Lower leg skin (tissue), 4 donors: ENCODE data around the gene CCDC91. TPM values are rescaled to one million over a fixed set of nuclear protein-coding genes. Genes with fewer than 3 reads are reported as not detected.

Experiments used
- DNase-seq, 2 donors: peaks; one replicate each; pipeline ENCODE4 v3.0.0-alpha.2; 2019; ENCODE audit warnings: low spot score in 2 of 2
- H3K4me3 ChIP-seq: fragments of 200-600 bp; sonication (generic); 2 replicates; pipeline ENCODE4 v1.5.1; 2017; ENCODE audit warnings: mild to moderate bottlenecking, low read depth; ENCODE audit not compliant: poor library complexity, severe bottlenecking
- CTCF ChIP-seq, 3 donors: fragments of 450-650 bp; IDR thresholded peaks; one replicate each; pipeline ENCODE4 v1.5.1; 2016; ENCODE audit warnings: antibody characterized with exemption in 3 of 3, mild to moderate bottlenecking in 3 of 3, moderate library complexity in 2 of 3
- POLR2A ChIP-seq, 2 donors: fragments of 450-650 bp; IDR thresholded peaks; one replicate each; pipeline ENCODE4 v1.6.1; 2016 to 2017; ENCODE audit warnings: antibody characterized with exemption in 2 of 2, mild to moderate bottlenecking in 1 of 2, moderate library complexity in 1 of 2
- WGBS, 2 donors: methylation state at CpG; one replicate each; pipeline ENCODE4 v1.1.5; 2018; 5-methylcytosine and 5-hydroxymethylcytosine counted together
- intact Hi-C: fragments of 100-400 bp; cut with DNase I; formaldehyde crosslinking; loops from one replicate; pipeline ENCODE4 v1.15.0; 2023; ENCODE audit warnings: low total_unique reads
- total RNA-seq, 4 donors: library from RNA; depleted of rRNA; stranded (reverse); fragments of >200 nt; gene quantifications; one replicate each; pipeline ENCODE4 v1.1.0, GENCODE V29; 2016

CCDC91 gene
- total RNA-seq, 4 donors from 2014 or later = 13.8 to 31.0 (median 23.3) TPM

GRCh38 chr12:28569698-28570411 lies 379.6 kb downstream of the CCDC91 start:
- whole genome bisulfite sequencing, 2 donors = 35 to 42% methylated on average over 3 of the region's 3 CpGs
- H3K4me3 ChIP-seq = no peak overlapping the region
- intact Hi-C loops = no loop called here
- DNase-seq = peak in 1 of 2 donors; percentile 43
- TF ChIP-seq CTCF (IDR thresholded peaks at IDR 0.05) = no peak
- TF ChIP-seq POLR2A (IDR thresholded peaks at IDR 0.05) = no peak

- H3K4me3 ChIP-seq = no peak overlapping the region
- intact Hi-C loops = no loop called here
- TF ChIP-seq POLR2A (IDR thresholded peaks at IDR 0.05) (no peak), CTCF (IDR thresholded peaks at IDR 0.05) (no peak)
- DNase-seq = no peak
- 93 to 95% methylated on average over 3 of the region's 3 CpGs for WGBS, 2 donors
Observed at GRCh38 chr12:28570811-28571210, 380.6 kb downstream of the CCDC91 start.

- TF ChIP-seq CTCF (IDR thresholded peaks at IDR 0.05) (no peak), POLR2A (IDR thresholded peaks at IDR 0.05) (no peak)
- intact Hi-C loops = no loop called here
- H3K4me3 ChIP-seq = no peak overlapping the region
- 93% methylated on average over 5 of the region's 5 CpGs for WGBS, 2 donors
- no peak for DNase-seq
Observed at GRCh38 chr12:28574746-28575592, 384.7 kb downstream of the CCDC91 start.

GRCh38 chr12:28575593-28576205 lies 385.4 kb downstream of the CCDC91 start:
- intact Hi-C loops = no loop called here
- TF ChIP-seq POLR2A (IDR thresholded peaks at IDR 0.05) (no peak), CTCF (IDR thresholded peaks at IDR 0.05) (no peak)
- 69 to 87% methylated on average over 3 of the region's 3 CpGs for WGBS, 2 donors
- no peak overlapping the region for H3K4me3 ChIP-seq
- DNase-seq = no peak

- DNase-seq = peak in 1 of 2 donors; percentile 73
- 60 to 69% methylated on average over 3 of the region's 3 CpGs for WGBS, 2 donors
- no peak for TF ChIP-seq POLR2A (IDR thresholded peaks at IDR 0.05)
- intact Hi-C loops = no loop called here
- H3K4me3 ChIP-seq = no peak overlapping the region
Observed at GRCh38 chr12:28578361-28578760, 388.1 kb downstream of the CCDC91 start.

GRCh38 chr12:28578833-28579252 lies 388.6 kb downstream of the CCDC91 start:
- no peak for DNase-seq
- H3K4me3 ChIP-seq = no peak overlapping the region
- intact Hi-C loops = no loop called here
- no peak for TF ChIP-seq POLR2A (IDR thresholded peaks at IDR 0.05)
- no peak for TF ChIP-seq CTCF (IDR thresholded peaks at IDR 0.05)
- 86 to 98% methylated on average over 3 of the region's 3 CpGs for WGBS, 2 donors
